Tibial nerve (tissue), 3 donors: Measurements from ENCODE around the gene ACTR1B.

Source experiments
- POLR2A ChIP-seq, 2 donors: fragments of 450-650 bp; IDR thresholded peaks; one replicate each; pipeline ENCODE4 v1.6.1; 2017; ENCODE audit warnings: antibody characterized with exemption in 2 of 2, mild to moderate bottlenecking in 2 of 2, moderate library complexity in 2 of 2
- TF ChIP-seq, protein P1 (sequence below), 5 experiments: fragments of 200-600 bp in 3 of 5; fragments of 450-650 bp in 2 of 5; sonication (generic) in 3 of 5; IDR thresholded peaks; one replicate each; pipeline ENCODE4 v1.5.1; 2016 to 2019; ENCODE audit warnings: antibody characterized with exemption in 5 of 5, mild to moderate bottlenecking in 3 of 5, moderate library complexity in 2 of 5

- TF ChIP-seq POLR2A (IDR thresholded peaks at IDR 0.05) = no peak
- TF ChIP-seq, protein P1, sequence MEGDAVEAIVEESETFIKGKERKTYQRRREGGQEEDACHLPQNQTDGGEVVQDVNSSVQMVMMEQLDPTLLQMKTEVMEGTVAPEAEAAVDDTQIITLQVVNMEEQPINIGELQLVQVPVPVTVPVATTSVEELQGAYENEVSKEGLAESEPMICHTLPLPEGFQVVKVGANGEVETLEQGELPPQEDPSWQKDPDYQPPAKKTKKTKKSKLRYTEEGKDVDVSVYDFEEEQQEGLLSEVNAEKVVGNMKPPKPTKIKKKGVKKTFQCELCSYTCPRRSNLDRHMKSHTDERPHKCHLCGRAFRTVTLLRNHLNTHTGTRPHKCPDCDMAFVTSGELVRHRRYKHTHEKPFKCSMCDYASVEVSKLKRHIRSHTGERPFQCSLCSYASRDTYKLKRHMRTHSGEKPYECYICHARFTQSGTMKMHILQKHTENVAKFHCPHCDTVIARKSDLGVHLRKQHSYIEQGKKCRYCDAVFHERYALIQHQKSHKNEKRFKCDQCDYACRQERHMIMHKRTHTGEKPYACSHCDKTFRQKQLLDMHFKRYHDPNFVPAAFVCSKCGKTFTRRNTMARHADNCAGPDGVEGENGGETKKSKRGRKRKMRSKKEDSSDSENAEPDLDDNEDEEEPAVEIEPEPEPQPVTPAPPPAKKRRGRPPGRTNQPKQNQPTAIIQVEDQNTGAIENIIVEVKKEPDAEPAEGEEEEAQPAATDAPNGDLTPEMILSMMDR (IDR thresholded peaks at IDR 0.05) = no peak
Measured at GRCh38 chr2:97661927-97662326, 1.9 kb downstream of the ACTR1B start.
